ENCODE data around the gene SAMM50. TPM values are rescaled to one million over a fixed set of nuclear protein-coding genes. Genes with fewer than 3 reads are reported as not detected.
A peak's percentile ranks its signal among the peaks of the same experiment; 100 is the strongest.

Gene SAMM50
- total and polyA plus RNA-seq, 10 of the 15 experiments (the other 5 are each of a cell fraction or from before 2014, with no cell fraction given), result 38.2 to 126 (median 62.4) TPM

GRCh38 chr22:43955883-43956782 is 891 bp downstream of the SAMM50 start (continued):
- TF ChIP-seq ZNF592 (IDR thresholded peaks at IDR 0.05), result no peak
- TF ChIP-seq MLLT1 (IDR thresholded peaks at IDR 0.05), result peak; percentile 96
- no peak for TF ChIP-seq IRF5 (IDR thresholded peaks at IDR 0.05; ENCODE audit: borderline replicate concordance)
- TF ChIP-seq JUND (IDR thresholded peaks at IDR 0.05; ENCODE audit: low read depth, low read length), result no peak
- TF ChIP-seq USF1 (IDR thresholded peaks at IDR 0.05; ENCODE audit: borderline replicate concordance, extremely low read length, insufficient read depth, low read depth, low read length), result no peak

All from GM12878 (cell line).